H7 (cell line): Measurements from ENCODE around the gene TMEM200B. TPM values are rescaled to one million over a fixed set of nuclear protein-coding genes. Genes with fewer than 3 reads are reported as not detected.
"Not testable (repeated sequence)": the region's sequence is repeated elsewhere in the genome, so short reads cannot be mapped to it uniquely, and the experiment has no call there.

Experiments used
- DNase-seq: peaks from one replicate; pipeline ENCODE4 v3.0.0; 2012
- H3K27me3 ChIP-seq: 2 replicates; pipeline ENCODE4 v1.6.0; 2011; ENCODE audit warnings: mild to moderate bottlenecking, low read length; ENCODE audit not compliant: control insufficient read depth, insufficient read depth
- H3K36me3 ChIP-seq: replicated peaks from 2 replicates; pipeline ENCODE4 v1.5.1; 2011; ENCODE audit warnings: low read length; ENCODE audit not compliant: control insufficient read depth, insufficient read depth
- H3K4me3 ChIP-seq: 2 replicates; pipeline ENCODE4 v1.5.1; 2011; ENCODE audit warnings: low read depth, mild to moderate bottlenecking, control low read depth, low read length, moderate library complexity; ENCODE audit not compliant: insufficient read depth
- total RNA-seq: library from RNA; depleted of rRNA; stranded (reverse); fragments of >200 nt; shearing (Covaris generic); gene quantifications from 2 replicates; pipeline ENCODE4 v1.2.3, GENCODE V29; 2014

The TMEM200B gene
- total RNA-seq, 1 experiment from 2014 or later = 53.7 TPM

DNA sequence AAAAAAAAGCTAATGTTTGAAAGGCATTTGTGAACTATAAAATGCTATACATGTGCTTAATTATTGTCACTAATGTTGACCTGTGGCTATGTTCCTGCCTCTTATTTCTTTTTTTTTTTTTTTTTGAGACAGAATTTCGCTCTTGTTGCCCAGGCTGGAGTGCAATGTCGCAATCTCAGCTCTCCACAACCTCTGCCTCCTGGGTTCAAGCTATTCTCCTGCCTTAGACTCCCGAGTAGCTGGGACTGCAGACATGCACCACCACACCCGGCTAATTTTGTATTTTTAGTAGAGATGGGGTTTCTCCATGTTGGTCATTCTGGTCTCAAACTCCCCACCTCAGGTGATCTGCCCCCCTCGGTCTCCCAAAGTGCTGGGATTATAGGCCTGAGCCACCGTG is 15.7 kb downstream of the TMEM200B start:
- not testable (repeated sequence) for DNase-seq, H3K4me3 ChIP-seq, H3K27me3 ChIP-seq, H3K36me3 ChIP-seq

DNA sequence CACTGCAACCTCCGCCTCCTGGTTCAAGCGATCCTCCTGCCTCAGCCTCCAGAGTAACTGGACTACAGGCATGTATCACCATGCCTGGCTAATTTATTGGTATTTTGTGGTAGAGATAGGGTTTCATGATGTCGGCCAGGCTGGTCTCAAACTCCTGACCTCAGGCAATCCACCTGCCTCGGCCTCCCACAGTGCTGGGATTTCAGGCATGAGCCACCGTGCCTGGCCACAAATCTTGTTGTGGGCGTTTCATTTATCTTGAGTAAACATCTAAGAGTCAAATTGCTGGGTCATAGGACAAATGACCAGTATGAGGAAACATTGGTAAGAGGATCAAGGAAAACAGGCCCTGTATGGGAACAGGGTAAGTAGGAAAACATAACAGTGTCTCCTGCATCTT is 17.9 kb downstream of the TMEM200B start:
- no peak overlapping the region for H3K4me3 ChIP-seq
- H3K27me3 ChIP-seq = no peaks in the 10 kb centered on the region
- no peaks in the 10 kb centered on the region for H3K36me3 ChIP-seq
- no peak for DNase-seq

DNA sequence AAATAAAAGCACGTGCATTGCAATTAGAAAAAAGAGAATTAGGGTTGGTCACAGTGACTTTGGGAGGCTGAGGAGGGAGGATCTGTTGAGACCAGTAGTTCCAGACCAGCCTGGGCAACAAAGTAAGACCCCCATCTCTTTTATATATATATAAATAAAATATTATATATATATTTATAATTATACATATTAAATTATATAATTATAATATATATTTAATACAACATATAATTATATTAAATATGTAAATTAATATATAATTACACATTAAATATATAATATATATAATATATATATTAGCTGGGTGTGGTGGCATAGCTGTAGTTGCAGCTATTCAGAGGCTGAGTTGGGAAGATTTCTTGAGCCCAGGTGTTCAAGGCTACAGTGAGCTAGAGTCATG is 23.2 kb downstream of the TMEM200B start:
- Histone ChIP-seq H3K27me3 (no peaks in the 10 kb centered on the region), H3K36me3 (no peaks in the 10 kb centered on the region; the same call in 1 of the 2 replicates), H3K4me3 (no peak overlapping the region)
- DNase-seq = no peak

DNA sequence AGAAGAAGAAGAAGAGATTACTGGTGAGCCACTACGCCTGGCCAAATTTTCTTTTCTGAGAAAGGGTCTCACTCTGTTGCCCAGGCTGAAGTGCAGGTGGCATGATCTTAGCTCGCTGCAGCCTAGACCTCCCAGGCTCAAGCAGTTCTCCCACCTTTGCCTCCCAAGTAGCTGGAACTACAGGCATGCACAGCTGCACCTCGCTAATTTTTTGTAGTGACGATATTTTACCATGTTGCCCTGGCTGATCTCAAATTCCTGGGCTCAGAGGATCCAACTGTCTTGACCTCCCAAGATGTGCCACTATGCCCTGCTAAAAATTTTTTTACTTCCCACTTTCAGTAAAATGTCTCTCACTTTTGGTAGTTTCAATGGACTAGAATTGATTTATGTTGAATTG is 24.4 kb downstream of the TMEM200B start:
- no peak for DNase-seq
- no peak overlapping the region for H3K4me3 ChIP-seq
- no peaks in the 10 kb centered on the region for H3K27me3 ChIP-seq
- no peaks in the 10 kb centered on the region; the same call in 1 of the 2 replicates for H3K36me3 ChIP-seq

DNA sequence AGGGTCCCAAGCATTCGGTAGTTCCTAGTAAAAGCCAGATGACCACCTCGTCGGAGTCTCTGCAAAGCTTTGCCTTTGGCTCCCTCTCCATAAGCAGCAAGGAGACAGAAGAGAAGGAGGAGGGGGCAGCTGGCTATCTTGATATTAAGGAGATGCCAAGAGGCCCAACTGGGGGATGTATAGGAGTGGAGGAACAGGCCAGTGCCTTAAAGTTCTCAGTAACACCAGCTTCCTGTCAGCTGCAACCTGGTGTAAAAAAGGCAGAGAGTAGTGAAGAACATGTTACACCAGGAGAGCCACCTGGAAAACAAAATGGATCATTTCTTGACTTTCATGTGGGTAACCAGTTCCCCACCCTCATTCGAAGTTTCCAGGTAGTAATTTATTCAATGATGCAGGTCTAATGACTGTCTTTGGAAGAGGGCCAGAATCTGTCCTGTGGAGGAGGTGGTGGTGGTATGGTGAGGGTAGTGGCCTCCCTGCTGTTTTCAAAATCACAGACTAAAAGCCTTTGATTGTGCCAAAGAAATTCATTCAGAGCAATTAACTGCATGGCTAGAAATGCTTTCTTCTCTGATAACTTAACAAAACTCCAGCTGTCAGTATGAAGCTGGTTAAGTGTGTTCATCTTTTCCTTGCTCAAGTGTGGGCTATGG is 27.3 kb downstream of the TMEM200B start:
- H3K27me3 ChIP-seq = no peaks in the 10 kb centered on the region
- no peak for DNase-seq
- no peak overlapping the region for H3K4me3 ChIP-seq
- H3K36me3 ChIP-seq = no peaks in the 10 kb centered on the region; the same call in 1 of the 2 replicates

DNA sequence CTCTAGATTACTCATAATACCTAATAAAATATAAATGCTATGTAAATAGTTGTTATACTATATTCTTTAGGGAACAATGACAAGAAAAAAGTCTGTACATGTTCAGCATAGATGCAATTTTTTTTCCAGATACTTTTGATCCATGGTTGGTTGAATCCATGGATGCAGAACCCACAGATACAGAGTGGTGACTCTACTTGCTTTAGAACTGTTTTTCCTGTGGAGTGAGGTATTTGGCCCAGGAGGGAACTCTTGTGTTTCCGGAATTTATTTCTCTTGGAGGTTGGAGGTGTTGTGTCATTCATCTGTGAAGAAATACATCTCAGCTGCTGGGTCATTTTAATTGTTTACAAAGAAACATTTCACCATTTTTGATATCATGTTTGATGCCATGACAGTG is 28.7 kb downstream of the TMEM200B start:
- Histone ChIP-seq H3K27me3 (no peaks in the 10 kb centered on the region), H3K36me3 (no peaks in the 10 kb centered on the region; the same call in 1 of the 2 replicates), H3K4me3 (no peak overlapping the region)
- no peak for DNase-seq

DNA sequence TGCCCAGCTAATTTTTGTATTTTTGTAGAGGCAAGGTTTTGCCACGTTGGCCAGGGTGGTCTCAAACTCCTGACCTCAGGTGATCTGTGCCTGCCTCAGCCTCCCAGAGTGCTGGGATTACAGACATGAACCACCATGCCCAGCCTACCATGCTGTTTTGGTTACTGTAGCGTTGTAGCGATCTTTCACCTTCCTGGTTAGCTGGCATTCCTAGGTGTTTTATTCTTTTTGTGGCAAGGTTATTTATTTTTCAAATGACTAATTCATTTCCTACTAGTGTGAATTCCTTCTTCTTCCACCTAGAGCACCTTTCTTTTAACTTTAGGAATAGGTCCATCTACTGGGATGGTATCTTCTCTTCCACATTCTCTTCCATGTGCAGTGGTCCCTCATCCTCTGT is 29.3 kb downstream of the TMEM200B start:
- no peak for DNase-seq
- H3K4me3 ChIP-seq = no peak overlapping the region
- no peaks in the 10 kb centered on the region for H3K36me3 ChIP-seq
- H3K27me3 ChIP-seq = no peaks in the 10 kb centered on the region

DNA sequence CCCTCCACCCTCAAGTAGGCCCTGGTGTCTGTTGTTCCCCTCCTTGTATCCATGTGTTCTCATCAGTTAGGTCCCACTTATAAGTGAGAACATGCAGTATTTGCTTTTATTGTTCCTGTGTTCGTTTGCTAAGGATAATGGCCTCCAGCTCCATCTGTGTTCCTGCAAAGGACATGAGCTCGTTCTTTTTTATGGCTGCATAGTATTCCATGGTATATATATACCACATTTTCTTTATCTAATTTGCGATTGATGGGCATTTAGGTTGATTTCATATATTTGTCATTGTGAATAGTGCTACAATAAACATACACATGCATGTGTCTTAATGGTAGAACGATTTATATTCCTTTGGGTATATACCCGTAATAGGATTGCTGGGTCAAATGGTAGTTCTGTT is 31.0 kb downstream of the TMEM200B start:
- H3K27me3 ChIP-seq, H3K36me3 ChIP-seq, H3K4me3 ChIP-seq, DNase-seq: not testable (repeated sequence)

DNA sequence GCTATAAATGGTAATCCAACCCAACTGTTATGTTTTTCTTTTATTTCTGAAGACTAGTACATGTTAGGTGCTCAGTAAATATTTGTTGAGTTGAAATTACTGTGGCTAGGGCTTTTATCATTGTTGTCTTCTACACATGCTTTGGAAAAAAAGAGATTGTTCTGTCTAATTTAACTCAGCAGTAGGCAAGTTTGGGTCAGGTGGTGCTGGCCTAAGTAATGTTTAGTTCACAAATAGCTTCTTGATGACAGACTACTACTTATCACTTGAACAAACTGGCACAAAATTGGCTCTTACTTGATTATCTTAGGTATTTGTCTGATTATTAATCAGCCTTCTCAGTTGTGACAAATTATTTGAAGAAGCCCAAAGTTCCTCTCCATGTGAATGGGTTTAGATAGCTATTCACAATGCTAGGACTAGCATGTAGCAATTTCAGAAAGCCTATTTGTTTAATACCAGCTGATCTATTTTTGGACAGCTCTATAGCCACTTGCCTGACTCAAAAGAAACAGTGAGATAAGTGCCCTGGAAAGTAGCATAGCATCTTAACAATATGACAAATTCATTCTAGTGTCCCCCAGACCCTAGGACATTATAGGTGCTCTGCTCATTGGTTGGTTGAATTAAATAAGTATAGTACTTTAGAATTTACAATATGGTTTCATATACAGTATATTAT is 32.6 kb downstream of the TMEM200B start:
- no peak overlapping the region for H3K4me3 ChIP-seq
- no peak for DNase-seq
- H3K27me3 ChIP-seq = no peaks in the 10 kb centered on the region
- H3K36me3 ChIP-seq = no peaks in the 10 kb centered on the region

DNA sequence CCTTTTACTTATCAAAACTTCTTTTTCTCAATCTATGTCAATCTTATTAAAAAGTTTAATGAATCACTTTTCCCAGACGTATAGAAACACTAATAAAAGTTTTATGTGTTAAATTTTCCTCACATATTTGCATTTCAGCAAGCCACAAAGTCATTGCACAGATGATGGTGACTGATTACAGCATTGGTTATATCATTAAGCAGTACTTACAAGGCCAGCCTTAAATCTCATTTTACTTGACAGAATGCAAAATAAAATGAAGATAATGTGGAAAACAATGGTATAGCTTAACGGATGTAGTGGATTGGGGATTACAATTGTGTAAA is 39.5 kb downstream of the TMEM200B start:
- Histone ChIP-seq H3K4me3 (no peak overlapping the region), H3K27me3 (no peaks in the 10 kb centered on the region), H3K36me3 (no peaks in the 10 kb centered on the region)
- no peak for DNase-seq

DNA sequence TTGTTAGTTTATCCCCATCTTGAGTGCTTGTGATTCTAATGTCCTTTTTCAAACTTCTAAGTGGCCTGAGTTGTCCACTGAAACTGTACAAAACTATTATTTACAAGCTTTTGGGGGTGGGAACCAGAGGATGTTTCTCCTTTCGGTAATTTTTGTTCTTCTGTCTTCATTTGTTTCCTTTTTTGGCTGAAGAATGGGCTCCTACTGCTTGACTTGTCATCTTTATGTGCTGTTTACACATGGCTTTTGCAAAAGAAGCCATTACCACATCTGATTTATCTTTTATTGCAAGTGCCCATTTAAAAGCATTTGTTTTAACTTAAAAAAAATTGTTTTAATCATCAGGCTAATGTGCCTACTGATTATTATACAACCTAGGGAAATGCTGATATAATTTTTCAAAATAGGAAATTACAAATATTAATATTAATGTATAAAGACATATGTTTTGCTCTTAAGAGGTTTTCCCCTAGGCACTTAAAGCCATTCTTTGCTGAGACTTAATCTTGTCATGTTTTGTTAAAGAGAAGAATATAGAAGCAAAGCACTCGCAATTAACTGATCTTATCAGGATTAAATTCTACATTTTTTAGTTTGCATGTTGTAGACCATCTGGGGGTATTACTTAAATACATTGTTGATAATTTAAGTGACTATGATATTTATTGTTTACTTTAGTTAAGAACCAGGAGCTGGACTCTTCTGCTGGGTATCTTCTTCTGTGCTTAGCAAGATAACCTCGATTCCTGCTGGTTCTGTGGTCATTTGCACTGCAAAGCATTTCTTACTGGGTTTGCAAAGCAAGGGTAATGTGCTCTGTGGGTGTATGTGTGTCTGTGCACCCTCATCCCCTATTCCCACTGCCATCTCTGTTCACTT is 40.1 kb downstream of the TMEM200B start:
- Histone ChIP-seq H3K4me3 (no peak overlapping the region), H3K27me3 (no peaks in the 10 kb centered on the region), H3K36me3 (no peaks in the 10 kb centered on the region)
- no peak for DNase-seq

DNA sequence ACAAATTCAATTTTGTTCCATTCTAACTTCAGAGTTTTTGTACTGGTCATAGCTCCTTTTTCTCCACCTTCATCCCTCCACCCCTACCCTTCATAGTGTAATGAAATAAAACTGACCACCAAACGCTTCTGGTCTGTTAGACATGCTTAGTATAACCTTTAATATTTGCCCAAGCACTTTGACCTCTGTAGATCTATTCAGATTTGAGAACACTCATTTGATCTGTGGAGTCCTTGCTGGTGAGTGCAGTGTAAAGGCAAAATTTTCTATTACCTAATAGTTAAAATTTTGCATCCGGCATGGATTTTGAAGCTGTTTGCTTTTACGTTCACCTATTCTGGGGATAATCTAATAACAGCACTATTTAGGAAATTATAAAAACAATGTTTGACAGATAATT is 41.2 kb downstream of the TMEM200B start:
- no peak for DNase-seq
- Histone ChIP-seq H3K4me3 (no peak overlapping the region), H3K27me3 (no peaks in the 10 kb centered on the region), H3K36me3 (no peaks in the 10 kb centered on the region)

DNA sequence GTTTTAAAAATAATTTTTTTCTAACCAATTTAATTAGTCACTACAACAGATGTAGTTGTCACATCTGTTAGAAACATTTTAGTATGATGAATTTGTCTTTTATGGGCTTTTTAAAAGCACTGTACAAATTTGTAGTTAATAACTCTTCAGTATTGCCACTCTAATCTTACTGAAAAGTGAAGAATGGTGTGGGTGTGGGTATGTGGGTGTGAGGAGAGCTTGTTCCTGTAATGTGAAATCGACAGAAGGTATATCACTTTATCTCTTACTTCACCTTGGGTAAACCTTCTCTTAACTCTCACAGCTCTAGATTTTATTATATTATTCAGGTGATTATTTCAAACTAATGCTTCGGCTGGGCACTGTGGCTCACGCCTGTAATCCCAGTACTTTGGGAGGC is 42.5 kb downstream of the TMEM200B start:
- DNase-seq = no peak
- H3K4me3 ChIP-seq = no peak overlapping the region
- H3K36me3 ChIP-seq = no peaks in the 10 kb centered on the region
- H3K27me3 ChIP-seq = no peaks in the 10 kb centered on the region

DNA sequence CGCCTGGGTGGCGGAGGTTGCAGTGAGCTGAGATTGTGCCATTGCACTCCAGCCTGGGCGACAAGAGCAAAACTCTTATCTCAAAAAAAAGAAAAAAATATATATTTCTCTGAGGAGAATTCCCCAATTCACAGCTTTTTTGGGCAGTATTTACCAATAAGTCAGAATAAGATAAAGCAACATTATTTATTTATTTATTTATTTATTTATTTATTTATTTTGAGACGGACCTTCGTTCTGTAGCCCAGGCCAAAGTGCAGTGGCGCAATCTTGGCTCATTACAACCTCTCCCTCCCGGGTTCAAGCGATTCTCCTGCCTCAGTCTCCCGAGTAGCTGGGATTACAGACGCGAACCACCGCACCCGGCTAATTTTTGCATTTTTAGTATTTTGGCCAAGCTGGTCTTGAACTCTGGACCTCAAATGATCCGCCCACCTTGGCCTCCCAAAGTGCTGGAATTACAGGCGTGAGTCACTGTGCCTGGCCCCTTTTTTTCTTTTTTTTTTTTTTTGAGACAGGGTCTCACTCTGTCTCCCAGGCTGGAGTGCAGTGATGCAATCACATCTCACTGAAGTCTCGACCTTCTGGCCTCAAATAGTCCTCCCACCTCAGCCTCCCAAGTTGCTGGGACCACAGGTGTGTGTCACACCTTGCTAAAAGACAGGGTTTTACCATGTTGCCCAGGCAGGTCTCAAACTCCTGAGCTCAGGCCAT is 43.6 kb downstream of the TMEM200B start:
- not testable (repeated sequence) for H3K36me3 ChIP-seq, DNase-seq

More for the DNA sequence above, 43.6 kb downstream of the TMEM200B start:
- not testable (repeated sequence) for H3K4me3 ChIP-seq, H3K27me3 ChIP-seq
